H1 (cell line): ENCODE measurements around the gene CEBPA. TPM values are rescaled to one million over a fixed set of nuclear protein-coding genes. Genes with fewer than 3 reads are reported as not detected.

ENCODE experiments used
- BACH1 ChIP-seq: IDR thresholded peaks from 2 replicates; pipeline ENCODE4 v1.6.1; 2012; ENCODE audit warnings: low read length, improper control_type of control experiment
- CBX8 ChIP-seq: fragments of 300-800, 300-1000 bp; sonication (generic); IDR thresholded peaks from 2 replicates; pipeline ENCODE4 v1.7.1; 2016; ENCODE audit warnings: low read depth, low read length, borderline replicate concordance
- CTCF ChIP-seq, 3 experiments: IDR thresholded peaks; 1 replicate in 2 of 3; 2 replicates in 1 of 3; pipeline versions ENCODE4 v1.5.1 to v1.6.1; 2011; ENCODE audit warnings: low read length in 3 of 3, mild to moderate bottlenecking in 3 of 3, inconsistent platforms in 2 of 3, low read depth in 1 of 3, moderate library complexity in 1 of 3; ENCODE audit not compliant: insufficient read depth in 1 of 3; ENCODE audit errors: control extremely low read depth in 1 of 3
- FOSL1 ChIP-seq: IDR thresholded peaks from 2 replicates; pipeline ENCODE4 v1.6.1; 2011; ENCODE audit warnings: mild to moderate bottlenecking, low read depth, low read length, moderate library complexity; ENCODE audit not compliant: insufficient read depth
- GABPA ChIP-seq: IDR thresholded peaks from 2 replicates; pipeline ENCODE4 v1.6.1; 2011; ENCODE audit warnings: mild to moderate bottlenecking, low read length, moderate library complexity, borderline replicate concordance; ENCODE audit not compliant: insufficient read depth
- KDM5A ChIP-seq: fragments of 200-600 bp; IDR thresholded peaks from 2 replicates; pipeline ENCODE4 v1.7.1; 2012; ENCODE audit warnings: mild to moderate bottlenecking, low read length, inconsistent platforms, mixed read lengths
- RBBP5 ChIP-seq: IDR thresholded peaks from 2 replicates; pipeline ENCODE4 v1.7.1; 2012; ENCODE audit warnings: low read depth, mild to moderate bottlenecking, inconsistent platforms, low read length, moderate library complexity, borderline replicate concordance
- SIN3A ChIP-seq, 2 experiments: IDR thresholded peaks in 1 of 2; conservative IDR thresholded peaks in 1 of 2; 2 replicates each; pipeline ENCODE4 v1.6.1; 2011 to 2012; ENCODE audit warnings: low read length in 2 of 2, improper control_type of control experiment in 1 of 2, low read depth in 1 of 2, mild to moderate bottlenecking in 1 of 2
- TAF1 ChIP-seq: IDR thresholded peaks from 2 replicates; pipeline ENCODE4 v1.6.1; 2011; ENCODE audit warnings: mild to moderate bottlenecking, low read depth, low read length
- polyA plus RNA-seq, 7 experiments: library from polyadenylated mRNA; depleted of rRNA in 3 of 7; stranded (reverse) in 5 of 7; unstranded in 2 of 7; fragments of >200 nt in 5 of 7; fragments of 200-250 nt in 2 of 7; gene quantifications; 1 replicate in 5 of 7; 2 replicates in 1 of 7; 4 replicates in 1 of 7; pipeline versions ENCODE4 v1.2.1 to v1.2.3, GENCODE V29; 2011 to 2013; ENCODE audit warnings: missing spikeins in 2 of 7, mixed read lengths in 2 of 7
- total RNA-seq: library from RNA; stranded (reverse); fragmentation: NEBNext Ultra II Directional; extraction: Animal tissue kit (Norgen Biotek cat#: 25700); gene quantifications from 2 replicates; pipeline ENCODE4 v1.2.1, GENCODE V29; 2021
- TF ChIP-seq, protein P1 (sequence below): IDR thresholded peaks from 2 replicates; pipeline ENCODE4 v1.6.1; 2012; ENCODE audit warnings: inconsistent platforms

Gene CEBPA
- total and polyA plus RNA-seq, 2 of the 8 experiments (the other 6 are each of a cell fraction or from before 2014, with no cell fraction given), result 2.0 to 2.7 TPM

GRCh38 chr19:33302175-33302973 is at the start of gene CEBPA (continued):
- TF ChIP-seq, protein P1, sequence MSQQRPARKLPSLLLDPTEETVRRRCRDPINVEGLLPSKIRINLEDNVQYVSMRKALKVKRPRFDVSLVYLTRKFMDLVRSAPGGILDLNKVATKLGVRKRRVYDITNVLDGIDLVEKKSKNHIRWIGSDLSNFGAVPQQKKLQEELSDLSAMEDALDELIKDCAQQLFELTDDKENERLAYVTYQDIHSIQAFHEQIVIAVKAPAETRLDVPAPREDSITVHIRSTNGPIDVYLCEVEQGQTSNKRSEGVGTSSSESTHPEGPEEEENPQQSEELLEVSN, result peak; percentile 76
- TF ChIP-seq FOSL1 (peak; percentile 99), TAF1 (peak; percentile 94), RBBP5 (no peak), SIN3A (conservative IDR thresholded peaks at IDR 0.05 in 1 of 2, IDR thresholded peaks at IDR 0.05 in 1 of 2; ENCODE audit: low read depth in 1 of 2, low read length in 2 of 2) (no peak), BACH1 (peak; percentile 33; the same call in 1 of the 2 replicates), KDM5A (no peak), GABPA (0 out of 2 replicates have a peak, but pooled peaks have one; percentile 18), CTCF (IDR thresholded peaks at IDR 0.05; ENCODE audit: control extremely low read depth in 1 of 3, insufficient read depth in 1 of 3, low read depth in 1 of 3, low read length in 3 of 3) (peak; percentile 55 to 66 (median 63)), CBX8 (no peak)
